ENCODE measurements around the gene SRPK2. TPM values are rescaled to one million over a fixed set of nuclear protein-coding genes. Genes with fewer than 3 reads are reported as not detected.

SRPK2 gene
- polyA plus RNA-seq, 1 donor from 2014 or later: 118 TPM

DNA sequence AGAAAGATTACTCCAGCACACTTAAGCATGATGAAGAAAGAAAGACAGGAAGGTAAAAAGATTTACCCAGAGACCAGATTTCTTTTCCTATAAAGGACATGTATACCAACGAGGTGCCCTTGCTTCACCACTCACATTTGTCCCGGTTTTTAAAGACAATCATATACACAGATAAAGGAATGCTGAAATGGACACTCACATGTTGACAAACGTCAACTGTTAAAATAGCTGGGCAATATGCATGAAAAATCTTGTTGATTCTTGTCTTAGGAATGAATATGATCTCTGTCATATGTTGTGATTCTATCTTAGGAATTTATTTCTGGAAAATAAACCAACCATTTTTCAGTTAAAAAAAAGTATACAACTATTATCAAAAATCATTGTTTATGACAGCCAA, 158.2 kb downstream of the SRPK2 start:
- Histone ChIP-seq H4K20me1 (ENCODE audit: insufficient read depth) (no peaks in the 10 kb centered on the region), H3K27ac (ENCODE audit: low read length) (no peak overlapping the region), H3K9me3 (ENCODE audit: low read length) (no peaks in the 10 kb centered on the region), H3K36me3 (ENCODE audit: insufficient read depth, low read length) (no peaks in the 10 kb centered on the region), H2AFZ (ENCODE audit: low read depth, low read length) (no peak overlapping the region), H3K4me3 (ENCODE audit: low read length) (no peak overlapping the region), H3K9ac (ENCODE audit: low read length) (no peak overlapping the region), H3K27me3 (ENCODE audit: insufficient read depth, low read depth, low read length) (no peaks in the 10 kb centered on the region), H3F3A (ENCODE audit: insufficient read depth, low read length, poor library complexity, severe bottlenecking) (no peaks in the 10 kb centered on the region), H3K4me2 (ENCODE audit: low read length) (no peak overlapping the region), H3K9me2 (ENCODE audit: insufficient read depth, low read length) (no peaks in the 10 kb centered on the region), H3K79me2 (replicated peaks; ENCODE audit: insufficient read depth, low read length) (peaks cover 18% of the 10 kb centered on the region)
- no peak for TF ChIP-seq SMC3 (conservative IDR thresholded peaks at IDR 0.05; ENCODE audit: poor library complexity)
- no peak for TF ChIP-seq EZH2 (IDR thresholded peaks at IDR 0.05; ENCODE audit: borderline replicate concordance, insufficient read depth, low read length, poor library complexity, severe bottlenecking)
- TF ChIP-seq EP300 (conservative IDR thresholded peaks at IDR 0.05; ENCODE audit: poor library complexity, severe bottlenecking): no peak
- no peak for TF ChIP-seq RAD21 (conservative IDR thresholded peaks at IDR 0.05)
- TF ChIP-seq, protein P1, sequence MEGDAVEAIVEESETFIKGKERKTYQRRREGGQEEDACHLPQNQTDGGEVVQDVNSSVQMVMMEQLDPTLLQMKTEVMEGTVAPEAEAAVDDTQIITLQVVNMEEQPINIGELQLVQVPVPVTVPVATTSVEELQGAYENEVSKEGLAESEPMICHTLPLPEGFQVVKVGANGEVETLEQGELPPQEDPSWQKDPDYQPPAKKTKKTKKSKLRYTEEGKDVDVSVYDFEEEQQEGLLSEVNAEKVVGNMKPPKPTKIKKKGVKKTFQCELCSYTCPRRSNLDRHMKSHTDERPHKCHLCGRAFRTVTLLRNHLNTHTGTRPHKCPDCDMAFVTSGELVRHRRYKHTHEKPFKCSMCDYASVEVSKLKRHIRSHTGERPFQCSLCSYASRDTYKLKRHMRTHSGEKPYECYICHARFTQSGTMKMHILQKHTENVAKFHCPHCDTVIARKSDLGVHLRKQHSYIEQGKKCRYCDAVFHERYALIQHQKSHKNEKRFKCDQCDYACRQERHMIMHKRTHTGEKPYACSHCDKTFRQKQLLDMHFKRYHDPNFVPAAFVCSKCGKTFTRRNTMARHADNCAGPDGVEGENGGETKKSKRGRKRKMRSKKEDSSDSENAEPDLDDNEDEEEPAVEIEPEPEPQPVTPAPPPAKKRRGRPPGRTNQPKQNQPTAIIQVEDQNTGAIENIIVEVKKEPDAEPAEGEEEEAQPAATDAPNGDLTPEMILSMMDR (IDR thresholded peaks at IDR 0.05; ENCODE audit: poor library complexity, severe bottlenecking): no peak
- TF ChIP-seq MXI1 (conservative IDR thresholded peaks at IDR 0.05; ENCODE audit: poor library complexity, severe bottlenecking): no peak
- TF ChIP-seq POLR2AphosphoS5 (IDR thresholded peaks at IDR 0.05): no peak
- TF ChIP-seq TAF1 (IDR thresholded peaks at IDR 0.05; ENCODE audit: low read depth): no peak
- TF ChIP-seq, protein P2, sequence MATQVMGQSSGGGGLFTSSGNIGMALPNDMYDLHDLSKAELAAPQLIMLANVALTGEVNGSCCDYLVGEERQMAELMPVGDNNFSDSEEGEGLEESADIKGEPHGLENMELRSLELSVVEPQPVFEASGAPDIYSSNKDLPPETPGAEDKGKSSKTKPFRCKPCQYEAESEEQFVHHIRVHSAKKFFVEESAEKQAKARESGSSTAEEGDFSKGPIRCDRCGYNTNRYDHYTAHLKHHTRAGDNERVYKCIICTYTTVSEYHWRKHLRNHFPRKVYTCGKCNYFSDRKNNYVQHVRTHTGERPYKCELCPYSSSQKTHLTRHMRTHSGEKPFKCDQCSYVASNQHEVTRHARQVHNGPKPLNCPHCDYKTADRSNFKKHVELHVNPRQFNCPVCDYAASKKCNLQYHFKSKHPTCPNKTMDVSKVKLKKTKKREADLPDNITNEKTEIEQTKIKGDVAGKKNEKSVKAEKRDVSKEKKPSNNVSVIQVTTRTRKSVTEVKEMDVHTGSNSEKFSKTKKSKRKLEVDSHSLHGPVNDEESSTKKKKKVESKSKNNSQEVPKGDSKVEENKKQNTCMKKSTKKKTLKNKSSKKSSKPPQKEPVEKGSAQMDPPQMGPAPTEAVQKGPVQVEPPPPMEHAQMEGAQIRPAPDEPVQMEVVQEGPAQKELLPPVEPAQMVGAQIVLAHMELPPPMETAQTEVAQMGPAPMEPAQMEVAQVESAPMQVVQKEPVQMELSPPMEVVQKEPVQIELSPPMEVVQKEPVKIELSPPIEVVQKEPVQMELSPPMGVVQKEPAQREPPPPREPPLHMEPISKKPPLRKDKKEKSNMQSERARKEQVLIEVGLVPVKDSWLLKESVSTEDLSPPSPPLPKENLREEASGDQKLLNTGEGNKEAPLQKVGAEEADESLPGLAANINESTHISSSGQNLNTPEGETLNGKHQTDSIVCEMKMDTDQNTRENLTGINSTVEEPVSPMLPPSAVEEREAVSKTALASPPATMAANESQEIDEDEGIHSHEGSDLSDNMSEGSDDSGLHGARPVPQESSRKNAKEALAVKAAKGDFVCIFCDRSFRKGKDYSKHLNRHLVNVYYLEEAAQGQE (IDR thresholded peaks at IDR 0.05; ENCODE audit: borderline replicate concordance): no peak

DNA sequence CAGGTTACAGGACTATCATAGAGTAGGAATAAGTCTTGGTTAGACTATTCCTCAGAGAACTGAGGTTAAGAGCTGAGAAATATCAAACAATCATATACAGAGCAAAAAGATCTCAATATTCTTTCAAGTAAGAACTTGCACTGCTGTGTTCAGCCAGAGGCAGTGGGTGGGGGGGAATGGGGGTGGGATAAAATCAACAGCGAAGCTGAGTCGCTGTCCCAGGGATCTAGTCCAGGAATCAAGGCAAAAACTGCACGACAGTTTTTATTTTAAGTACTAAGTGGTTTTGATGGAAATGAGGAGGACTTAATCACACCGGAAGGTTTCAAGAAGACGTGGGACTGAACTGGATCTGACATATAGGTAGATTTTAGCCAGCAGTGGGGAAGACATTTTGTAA, 159.1 kb downstream of the SRPK2 start:
- H3K27ac ChIP-seq (ENCODE audit: low read length): no peak overlapping the region
- H3K4me2 ChIP-seq (ENCODE audit: low read length): no peak overlapping the region
- H3K36me3 ChIP-seq (ENCODE audit: insufficient read depth, low read length): no peaks in the 10 kb centered on the region
- H3K4me3 ChIP-seq (ENCODE audit: low read length): no peak overlapping the region
- no peak overlapping the region for H3K9ac ChIP-seq (ENCODE audit: low read length)
- peaks cover 21% of the 10 kb centered on the region for H3K79me2 ChIP-seq (replicated peaks; ENCODE audit: insufficient read depth, low read length)
- H3K27me3 ChIP-seq (ENCODE audit: insufficient read depth, low read depth, low read length): no peaks in the 10 kb centered on the region
- H3F3A ChIP-seq (ENCODE audit: insufficient read depth, low read length, poor library complexity, severe bottlenecking): no peaks in the 10 kb centered on the region
- H4K20me1 ChIP-seq (ENCODE audit: insufficient read depth): no peaks in the 10 kb centered on the region
- TF ChIP-seq RAD21 (conservative IDR thresholded peaks at IDR 0.05) (no peak), MXI1 (conservative IDR thresholded peaks at IDR 0.05; ENCODE audit: poor library complexity, severe bottlenecking) (no peak), SMC3 (conservative IDR thresholded peaks at IDR 0.05; ENCODE audit: poor library complexity) (no peak), POLR2AphosphoS5 (IDR thresholded peaks at IDR 0.05) (no peak)
- TF ChIP-seq, protein P2 (IDR thresholded peaks at IDR 0.05; ENCODE audit: borderline replicate concordance): no peak
- no peaks in the 10 kb centered on the region for H3K9me2 ChIP-seq (ENCODE audit: insufficient read depth, low read length)
- no peak overlapping the region for H2AFZ ChIP-seq (ENCODE audit: low read depth, low read length)
- H3K9me3 ChIP-seq (ENCODE audit: low read length): no peaks in the 10 kb centered on the region

All from neural cell (in vitro differentiated cells).